Measurements from ENCODE around the gene TFAP2A.

GRCh38 chr6:10458287-10458686 is 43.4 kb upstream of the TFAP2A start:
- no peak for TF ChIP-seq CTCF (IDR thresholded peaks at IDR 0.05)
- TF ChIP-seq POLR2AphosphoS5 (IDR thresholded peaks at IDR 0.05): no peak
- no peak for TF ChIP-seq POLR2A (IDR thresholded peaks at IDR 0.05)
- no peak for TF ChIP-seq EP300 (IDR thresholded peaks at IDR 0.05)
